ENCODE data around the gene TRAF4.

GRCh38 chr17:28700830-28701492 lies 42.9 kb upstream of the TRAF4 start:
- TF ChIP-seq POLR2A (IDR thresholded peaks at IDR 0.05) (no peak), CTCF (IDR thresholded peaks at IDR 0.05) (no peak), EP300 (IDR thresholded peaks at IDR 0.05) (no peak)
